CD14-positive monocyte (primary cell): Measurements from ENCODE around the gene COL20A1. TPM values are rescaled to one million over a fixed set of nuclear protein-coding genes. Genes with fewer than 3 reads are reported as not detected.
A peak's percentile ranks its signal among the peaks of the same experiment; 100 is the strongest.

Source experiments
- DNase-seq, 3 donors: peaks; one replicate each; pipeline ENCODE4 v3.0.0-alpha.2; 2011 to 2022
- H2AFZ ChIP-seq: 2 replicates; pipeline ENCODE4 v1.6.0; 2012; ENCODE audit warnings: mild to moderate bottlenecking, low read depth, low read length, inconsistent platforms; ENCODE audit not compliant: insufficient read depth, poor library complexity, severe bottlenecking
- H3K27ac ChIP-seq, 2 donors: 1 replicate in 1 of 2; 2 replicates in 1 of 2; pipeline ENCODE4 v1.5.1; 2012 to 2013; ENCODE audit warnings: low read length in 2 of 2, control low read depth in 1 of 2, inconsistent platforms in 1 of 2, low read depth in 1 of 2, mild to moderate bottlenecking in 1 of 2
- H3K27me3 ChIP-seq, 2 donors: one replicate each; pipeline versions ENCODE4 v1.6.0 to v1.6.1; 2011 to 2013; ENCODE audit warnings: low read length in 2 of 2; ENCODE audit not compliant: control insufficient read depth in 2 of 2, insufficient read depth in 2 of 2
- H3K36me3 ChIP-seq, 2 donors: replicated peaks in 1 of 2; 1 replicate in 1 of 2; 2 replicates in 1 of 2; pipeline versions ENCODE4 v1.5.1 to v1.6.1; 2012 to 2013; ENCODE audit warnings: low read length in 2 of 2, control low read depth in 1 of 2, inconsistent platforms in 1 of 2, mild to moderate bottlenecking in 1 of 2; ENCODE audit not compliant: insufficient read depth in 2 of 2, control insufficient read depth in 1 of 2
- H3K4me1 ChIP-seq, 2 donors: 1 replicate in 1 of 2; 2 replicates in 1 of 2; pipeline versions ENCODE4 v1.5.1 to v1.6.1; 2012 to 2013; ENCODE audit warnings: low read length in 2 of 2, control low read depth in 1 of 2, inconsistent platforms in 1 of 2, mild to moderate bottlenecking in 1 of 2, moderate library complexity in 1 of 2; ENCODE audit not compliant: insufficient read depth in 2 of 2, control insufficient read depth in 1 of 2
- H3K4me2 ChIP-seq: replicated peaks from 2 replicates; pipeline ENCODE3; 2012; ENCODE audit warnings: low read length, moderate library complexity, mild to moderate bottlenecking; ENCODE audit not compliant: poor library complexity, severe bottlenecking; ENCODE audit errors: extremely low read depth
- H3K4me3 ChIP-seq, 3 experiments: fragments of 200-600 bp in 1 of 3; sonication (generic) in 1 of 3; replicated peaks in 1 of 3; 1 replicate in 2 of 3; 2 replicates in 1 of 3; pipeline ENCODE4 v1.5.1; 2011 to 2013; ENCODE audit warnings: low read length in 3 of 3, mild to moderate bottlenecking in 3 of 3, control low read depth in 2 of 3, low read depth in 2 of 3, inconsistent platforms in 1 of 3, moderate library complexity in 1 of 3
- H3K79me2 ChIP-seq: 2 replicates; pipeline ENCODE4 v1.6.0; 2012; ENCODE audit warnings: mild to moderate bottlenecking, control low read depth, inconsistent platforms, low read length, moderate library complexity; ENCODE audit not compliant: insufficient read depth
- H3K9ac ChIP-seq: 2 replicates; pipeline ENCODE4 v1.6.0; 2017; ENCODE audit warnings: low read length, mild to moderate bottlenecking; ENCODE audit not compliant: insufficient read depth, poor library complexity, severe bottlenecking
- H3K9me3 ChIP-seq, 2 donors: replicated peaks in 1 of 2; 1 replicate in 1 of 2; 2 replicates in 1 of 2; pipeline versions ENCODE4 v1.5.1 to v1.6.1; 2012 to 2013; ENCODE audit warnings: low read length in 2 of 2, control low read depth in 1 of 2; ENCODE audit not compliant: control insufficient read depth in 1 of 2, insufficient read depth in 1 of 2
- H4K20me1 ChIP-seq: 2 replicates; pipeline ENCODE4 v1.6.0; 2012; ENCODE audit warnings: mild to moderate bottlenecking, low read length, control low read depth, moderate library complexity; ENCODE audit not compliant: insufficient read depth
- H3K27ac Mint-ChIP-seq, 7 donors: one replicate each; pipeline ENCODE4 v1.8.0; 2020; ENCODE audit warnings: mild to moderate bottlenecking in 7 of 7, mixed read lengths in 7 of 7, moderate library complexity in 6 of 7, inconsistent platforms in 2 of 7
- H3K27me3 Mint-ChIP-seq, 3 donors: one replicate each; pipeline ENCODE4 v1.8.0; 2021 to 2022; ENCODE audit warnings: low read depth in 3 of 3, mild to moderate bottlenecking in 3 of 3, mixed read lengths in 3 of 3, moderate library complexity in 3 of 3, inconsistent platforms in 1 of 3
- H3K36me3 Mint-ChIP-seq, 2 donors: one replicate each; pipeline ENCODE4 v1.8.0; 2020; ENCODE audit warnings: mixed read lengths in 2 of 2, inconsistent platforms in 1 of 2, mild to moderate bottlenecking in 1 of 2
- H3K4me1 Mint-ChIP-seq: one replicate; pipeline ENCODE4 v1.8.0; 2020; ENCODE audit warnings: mild to moderate bottlenecking, mixed read lengths
- H3K4me3 Mint-ChIP-seq, 2 donors: one replicate each; pipeline ENCODE4 v1.8.0; 2020; ENCODE audit warnings: mild to moderate bottlenecking in 2 of 2, mixed read lengths in 2 of 2, moderate library complexity in 1 of 2
- H3K9me3 Mint-ChIP-seq, 7 donors: one replicate each; pipeline ENCODE4 v1.8.0; 2020 to 2022; ENCODE audit warnings: mixed read lengths in 7 of 7, mild to moderate bottlenecking in 6 of 7, moderate library complexity in 6 of 7, inconsistent platforms in 2 of 7
- WGBS: methylation state at CpG from one replicate; pipeline ENCODE4 v1.1.5; 2013; ENCODE audit warnings: missing lambda C conversion rate; ENCODE audit not compliant: insufficient coverage; 5-methylcytosine and 5-hydroxymethylcytosine counted together
- intact Hi-C, 2 donors: fragments of 100-400 bp; cut with micrococcal nuclease; formaldehyde crosslinking; loops; one replicate each; pipeline versions ENCODE4 v1.15.0 to v1.15.1; 2023
- polyA plus RNA-seq, 3 donors: library from polyadenylated mRNA; depleted of rRNA in 1 of 3; unstranded in 2 of 3; stranded (reverse) in 1 of 3; fragments of 300-500 nt in 2 of 3; fragments of >200 nt in 1 of 3; fragmentation: Illumina TruSeq in 2 of 3; gene quantifications; 1 replicate in 2 of 3; 2 replicates in 1 of 3; pipeline ENCODE4 v1.2.3, GENCODE V29; 2012 to 2021
- TF ChIP-seq, protein P1 (sequence below): fragments of 200-600 bp; IDR thresholded peaks from one replicate; pipeline ENCODE4 v1.8.0; 2022; ENCODE audit warnings: antibody characterized with exemption, mild to moderate bottlenecking

COL20A1 gene
- polyA plus RNA-seq, 3 donors: not detected

DNA sequence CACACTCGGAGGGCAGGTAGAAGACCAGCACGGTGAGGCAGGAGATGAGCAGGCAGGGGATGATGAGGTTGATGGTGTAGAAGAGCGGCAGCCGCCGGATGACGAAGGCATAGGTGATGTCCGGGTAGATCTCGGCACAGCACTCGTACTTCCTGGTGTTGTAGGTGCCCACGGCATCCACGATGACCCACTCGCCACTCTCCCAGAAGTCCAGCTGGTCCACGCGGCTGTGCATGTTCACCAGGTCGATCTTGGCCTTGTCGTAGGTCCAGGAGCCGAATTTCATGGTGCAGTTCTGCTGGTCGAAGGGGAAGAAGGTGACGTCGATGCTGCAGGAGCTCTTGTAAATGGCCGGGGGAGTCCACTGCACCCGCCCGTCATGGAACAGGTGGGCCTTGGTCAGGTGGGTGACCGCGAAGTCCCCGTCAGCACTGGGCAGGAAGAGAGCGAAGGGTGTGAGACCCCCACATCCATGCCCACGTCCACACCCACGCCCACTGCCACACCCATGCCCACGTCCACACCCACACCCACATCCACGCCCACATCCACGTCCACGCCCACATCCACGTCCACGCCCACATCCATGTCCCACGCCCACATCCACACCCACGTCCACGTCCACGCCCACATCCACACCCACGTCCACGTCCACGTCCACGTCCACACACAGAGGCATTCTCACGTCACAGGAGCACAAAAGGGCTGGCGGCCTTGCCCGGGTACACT is 57.8 kb downstream of the COL20A1 start:
- Histone ChIP-seq H3K4me2 (no peak overlapping the region), H3K4me1 (no peaks in the 10 kb centered on the region), H3K4me3 (no peak overlapping the region), H3K79me2 (no peaks in the 10 kb centered on the region), H3K27ac (no peak overlapping the region), H3K27me3 (no peaks in the 10 kb centered on the region), H3K9me3 (peaks cover 9 to 19% of the 10 kb centered on the region in 2 donors), H2AFZ (no peak overlapping the region), H4K20me1 (no peaks in the 10 kb centered on the region), H3K9ac (no peak overlapping the region), H3K36me3 (no peaks in the 10 kb centered on the region)
- H3K9me3 Mint-ChIP-seq: peaks cover 5 to 20% (median 12%) of the 10 kb centered on the region in 7 donors
- intact Hi-C loops: no loop called here
- TF ChIP-seq, protein P1, sequence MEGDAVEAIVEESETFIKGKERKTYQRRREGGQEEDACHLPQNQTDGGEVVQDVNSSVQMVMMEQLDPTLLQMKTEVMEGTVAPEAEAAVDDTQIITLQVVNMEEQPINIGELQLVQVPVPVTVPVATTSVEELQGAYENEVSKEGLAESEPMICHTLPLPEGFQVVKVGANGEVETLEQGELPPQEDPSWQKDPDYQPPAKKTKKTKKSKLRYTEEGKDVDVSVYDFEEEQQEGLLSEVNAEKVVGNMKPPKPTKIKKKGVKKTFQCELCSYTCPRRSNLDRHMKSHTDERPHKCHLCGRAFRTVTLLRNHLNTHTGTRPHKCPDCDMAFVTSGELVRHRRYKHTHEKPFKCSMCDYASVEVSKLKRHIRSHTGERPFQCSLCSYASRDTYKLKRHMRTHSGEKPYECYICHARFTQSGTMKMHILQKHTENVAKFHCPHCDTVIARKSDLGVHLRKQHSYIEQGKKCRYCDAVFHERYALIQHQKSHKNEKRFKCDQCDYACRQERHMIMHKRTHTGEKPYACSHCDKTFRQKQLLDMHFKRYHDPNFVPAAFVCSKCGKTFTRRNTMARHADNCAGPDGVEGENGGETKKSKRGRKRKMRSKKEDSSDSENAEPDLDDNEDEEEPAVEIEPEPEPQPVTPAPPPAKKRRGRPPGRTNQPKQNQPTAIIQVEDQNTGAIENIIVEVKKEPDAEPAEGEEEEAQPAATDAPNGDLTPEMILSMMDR: no peak
- WGBS: 93% methylated on average over 28 of the region's 46 CpGs
- no peak for DNase-seq
- H3K36me3 Mint-ChIP-seq: no peaks in the 10 kb centered on the region
- no peak overlapping the region for H3K4me3 Mint-ChIP-seq
- peak overlapping the region in 1 of 7 donors; percentile 8 for H3K27ac Mint-ChIP-seq
- H3K4me1 Mint-ChIP-seq: no peaks in the 10 kb centered on the region
- peaks cover 1 to 3% (median 2%) of the 10 kb centered on the region in 3 donors for H3K27me3 Mint-ChIP-seq

DNA sequence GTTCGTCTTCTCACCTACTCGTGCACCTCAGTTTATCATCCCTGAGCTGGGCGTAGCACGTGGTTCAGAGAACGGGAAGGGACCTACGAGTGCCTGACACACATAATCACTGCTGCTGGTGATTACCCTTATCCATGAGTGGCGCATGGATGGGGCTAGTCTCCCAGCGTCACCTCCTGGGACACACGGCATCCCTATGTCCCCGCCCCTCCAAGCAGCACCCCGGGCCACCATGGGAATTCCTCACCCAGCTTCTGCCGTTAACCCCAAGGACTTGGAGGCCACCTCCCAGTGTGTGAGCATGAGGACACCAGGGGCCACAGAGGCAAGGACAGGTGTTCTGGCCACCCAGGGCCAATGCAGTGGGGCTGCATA is 58.3 kb downstream of the COL20A1 start:
- TF ChIP-seq, protein P1: no peak
- H3K27ac ChIP-seq: no peak overlapping the region
- intact Hi-C loops: no loop called here
- no peak for DNase-seq
- peaks cover 0 to 3% (median 1%) of the 10 kb centered on the region in 3 donors for H3K27me3 Mint-ChIP-seq
- no peaks in the 10 kb centered on the region for H3K36me3 Mint-ChIP-seq
- no peak overlapping the region for H3K27ac Mint-ChIP-seq
- no peaks in the 10 kb centered on the region for H3K4me1 ChIP-seq
- H3K9ac ChIP-seq: no peak overlapping the region
- H3K9me3 Mint-ChIP-seq: peaks cover 5 to 20% (median 12%) of the 10 kb centered on the region in 7 donors
- no peaks in the 10 kb centered on the region for H3K27me3 ChIP-seq
- H3K9me3 ChIP-seq: peaks cover 9 to 19% of the 10 kb centered on the region in 2 donors
- no peak overlapping the region for H2AFZ ChIP-seq
- 89% methylated on average over 12 of the region's 12 CpGs for WGBS
- no peaks in the 10 kb centered on the region for H4K20me1 ChIP-seq
- H3K79me2 ChIP-seq: no peaks in the 10 kb centered on the region
- H3K4me3 ChIP-seq: no peak overlapping the region
- no peaks in the 10 kb centered on the region for H3K4me1 Mint-ChIP-seq
- H3K4me2 ChIP-seq: no peak overlapping the region
- no peaks in the 10 kb centered on the region for H3K36me3 ChIP-seq
- H3K4me3 Mint-ChIP-seq: no peak overlapping the region
